Measurements from ENCODE around the gene CDC14B.

The CDC14B gene

GRCh38 chr9:96522366-96522765 is 97.3 kb downstream of the CDC14B start:
- TF ChIP-seq TAF1 (IDR thresholded peaks at IDR 0.05; ENCODE audit: low read depth), result no peak
- no peak for TF ChIP-seq RAD21 (IDR thresholded peaks at IDR 0.05; ENCODE audit: low read depth)
- no peak for TF ChIP-seq CEBPB (IDR thresholded peaks at IDR 0.05)
- no peak for TF ChIP-seq MAX (IDR thresholded peaks at IDR 0.05)
- no peak for TF ChIP-seq EP300 (IDR thresholded peaks at IDR 0.05; ENCODE audit: borderline replicate concordance)
- TF ChIP-seq REST (IDR thresholded peaks at IDR 0.05; ENCODE audit: low read depth), result no peak
- TF ChIP-seq EGR1 (IDR thresholded peaks at IDR 0.05), result no peak
- no peak for TF ChIP-seq USF1 (IDR thresholded peaks at IDR 0.05)
- TF ChIP-seq ZBTB7A (IDR thresholded peaks at IDR 0.05; ENCODE audit: low read depth), result no peak
- TF ChIP-seq CREB1 (IDR thresholded peaks at IDR 0.05; ENCODE audit: low read depth), result no peak
- no peak for TF ChIP-seq YY1 (IDR thresholded peaks at IDR 0.05; ENCODE audit: low read depth)
- TF ChIP-seq TCF12 (IDR thresholded peaks at IDR 0.05; ENCODE audit: low read depth), result no peak
- TF ChIP-seq FOXM1 (IDR thresholded peaks at IDR 0.05; ENCODE audit: borderline replicate concordance, low read depth), result no peak
- no peak for TF ChIP-seq TEAD4 (IDR thresholded peaks at IDR 0.05)
- TF ChIP-seq NFIC (IDR thresholded peaks at IDR 0.05), result no peak

GRCh38 chr9:96519787-96520186 is 99.9 kb downstream of the CDC14B start:
- TF ChIP-seq REST (IDR thresholded peaks at IDR 0.05; ENCODE audit: low read depth), result no peak
- no peak for TF ChIP-seq CREB1 (IDR thresholded peaks at IDR 0.05; ENCODE audit: low read depth)
- no peak for TF ChIP-seq MAX (IDR thresholded peaks at IDR 0.05)
- TF ChIP-seq EGR1 (IDR thresholded peaks at IDR 0.05), result no peak
- no peak for TF ChIP-seq YY1 (IDR thresholded peaks at IDR 0.05; ENCODE audit: low read depth)
- TF ChIP-seq CEBPB (IDR thresholded peaks at IDR 0.05), result no peak
- no peak for TF ChIP-seq EP300 (IDR thresholded peaks at IDR 0.05; ENCODE audit: borderline replicate concordance)
- TF ChIP-seq ZBTB7A (IDR thresholded peaks at IDR 0.05; ENCODE audit: low read depth), result no peak
- no peak for TF ChIP-seq USF1 (IDR thresholded peaks at IDR 0.05)

GRCh38 chr9:96519095-96519494 is 100.5 kb downstream of the CDC14B start:
- TF ChIP-seq TCF12 (IDR thresholded peaks at IDR 0.05; ENCODE audit: low read depth) (no peak), NFIC (IDR thresholded peaks at IDR 0.05) (no peak), CEBPB (IDR thresholded peaks at IDR 0.05) (no peak), REST (IDR thresholded peaks at IDR 0.05; ENCODE audit: low read depth) (no peak), RAD21 (IDR thresholded peaks at IDR 0.05; ENCODE audit: low read depth) (no peak), FOXM1 (IDR thresholded peaks at IDR 0.05; ENCODE audit: borderline replicate concordance, low read depth) (no peak), CREB1 (IDR thresholded peaks at IDR 0.05; ENCODE audit: low read depth) (no peak), EGR1 (IDR thresholded peaks at IDR 0.05) (no peak), YY1 (IDR thresholded peaks at IDR 0.05; ENCODE audit: low read depth) (no peak), TAF1 (IDR thresholded peaks at IDR 0.05; ENCODE audit: low read depth) (no peak)

GRCh38 chr9:96515621-96516470 is 103.8 kb downstream of the CDC14B start:
- TF ChIP-seq NFIC (IDR thresholded peaks at IDR 0.05) (no peak), EGR1 (IDR thresholded peaks at IDR 0.05) (no peak), EP300 (IDR thresholded peaks at IDR 0.05; ENCODE audit: borderline replicate concordance) (no peak), CEBPB (IDR thresholded peaks at IDR 0.05) (peak; percentile 66; the same call in 1 of the 2 replicates), MAX (IDR thresholded peaks at IDR 0.05) (no peak)
